NCI-H345 treated with DMSO at 0.1 percent for 48 hours (cell line): ENCODE results near the gene ERCC8.

Experiments used
- DNase-seq: peaks from one replicate; lab custom pipeline; 2025; ENCODE audit not compliant: unreplicated experiment; lab: John Stamatoyannopoulos, UW

ERCC8 gene

DNA sequence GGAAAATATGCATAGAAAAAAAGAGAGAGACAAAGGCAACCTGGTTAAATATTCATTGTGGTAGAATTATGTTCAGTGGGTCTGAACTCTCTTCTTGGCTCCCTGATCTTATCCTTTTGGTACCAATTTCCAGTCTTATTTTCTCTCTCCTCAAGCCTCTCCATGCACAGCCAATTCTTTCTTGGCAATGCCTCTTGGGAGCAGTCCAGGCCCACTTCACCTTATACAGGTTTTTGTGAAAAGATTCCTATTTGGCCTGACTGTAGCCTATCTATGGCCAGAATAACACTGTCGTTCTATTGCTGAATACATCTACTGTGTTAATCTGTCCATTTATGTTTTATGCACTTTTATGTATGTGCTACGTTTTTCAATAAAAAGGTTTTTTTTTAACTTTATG, 103.5 kb downstream of the ERCC8 start:
- DNase-seq, result no peak

DNA sequence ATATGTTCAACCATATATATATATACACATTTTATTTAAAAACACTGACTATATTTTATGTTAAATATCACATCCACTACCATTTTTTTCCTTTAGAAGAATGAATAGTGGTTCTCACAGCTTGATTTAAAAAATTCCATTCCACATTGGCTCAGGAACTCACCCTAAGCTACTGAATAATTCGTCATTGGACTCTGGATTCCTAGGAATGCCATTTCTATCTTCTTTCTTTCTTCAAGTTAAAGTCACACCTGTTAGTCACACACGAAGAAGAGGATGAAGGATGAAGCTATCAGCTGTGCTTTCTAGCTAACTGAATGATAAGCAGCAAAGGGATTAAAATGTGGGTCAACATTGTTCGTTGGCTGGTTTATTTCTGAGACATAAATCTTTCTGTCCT, 108.7 kb downstream of the ERCC8 start:
- no peak for DNase-seq

DNA sequence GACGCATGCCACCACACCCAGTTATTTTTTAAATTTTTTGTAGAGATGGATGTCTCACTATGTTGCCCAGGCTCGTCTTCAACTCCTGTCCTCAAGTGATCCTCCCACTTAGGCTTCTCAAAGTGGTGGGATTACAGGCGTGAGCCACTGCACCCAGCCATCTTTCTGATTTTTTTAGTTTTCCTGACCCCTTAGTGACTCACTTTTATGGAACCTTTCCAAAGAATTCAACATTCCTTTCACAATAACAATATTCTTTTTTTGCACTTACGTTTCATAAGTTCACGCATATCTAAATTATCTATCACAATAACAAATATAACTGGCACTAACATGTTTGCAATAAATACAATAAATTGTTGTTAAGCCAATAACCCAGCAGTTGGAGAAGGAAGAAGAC, 109.3 kb downstream of the ERCC8 start:
- DNase-seq, result no peak

- no peak for DNase-seq
Observed at GRCh38 chr5:60833520-60833919, 111.3 kb downstream of the ERCC8 start.

GRCh38 chr5:60830581-60831127, 114.2 kb downstream of the ERCC8 start:
- no peak for DNase-seq

DNA sequence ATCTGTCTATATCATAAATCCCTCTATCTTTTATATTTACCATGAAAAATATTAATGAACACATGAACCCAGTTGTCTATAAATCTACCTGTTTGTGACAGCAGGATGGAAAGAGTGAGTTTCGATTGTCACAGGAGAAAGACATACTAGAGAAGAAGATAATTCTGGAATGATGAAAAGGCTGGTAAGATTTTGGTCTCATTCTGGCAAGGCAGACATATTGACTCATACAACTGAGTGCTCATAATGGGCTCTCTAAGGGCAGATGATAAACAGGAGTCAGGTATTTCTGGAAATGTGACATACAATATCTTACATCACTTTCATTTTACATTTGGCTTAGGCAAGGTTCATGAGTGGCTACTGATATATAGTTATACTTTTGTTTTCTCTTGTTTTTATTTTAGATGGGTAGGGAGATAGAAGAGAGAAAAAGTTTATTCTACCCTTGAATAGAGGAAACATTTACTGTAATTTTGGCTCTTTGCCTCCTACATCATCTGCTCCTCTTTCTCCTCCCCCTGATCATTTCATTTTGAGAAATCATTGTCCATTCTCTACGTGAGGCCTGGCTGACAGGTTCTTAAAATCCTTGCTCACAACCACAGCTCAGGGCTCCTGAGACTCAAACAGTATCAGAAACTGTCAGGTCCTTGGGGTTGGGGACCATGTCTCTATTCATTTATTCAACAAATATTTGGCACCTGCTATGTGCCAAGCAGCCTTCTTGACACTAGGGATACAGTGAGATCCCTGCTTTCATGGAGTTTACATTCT, 115.2 kb downstream of the ERCC8 start:
- no peak for DNase-seq

- no peak for DNase-seq
Observed at GRCh38 chr5:60827201-60827600, 117.7 kb downstream of the ERCC8 start.

GRCh38 chr5:60826653-60827052, 118.2 kb downstream of the ERCC8 start:
- DNase-seq, result no peak
